GM19467 (cell line): ENCODE results near the gene ACSL1.
"Not testable (repeated sequence)": the region's sequence is repeated elsewhere in the genome, so short reads cannot be mapped to it uniquely, and the experiment has no call there.

ENCODE experiments used
- ATAC-seq: cut with Tn5 transposase; IDR thresholded peaks from one replicate; pipeline ENCODE4 v1.9.1; 2021; ENCODE audit warnings: mild to moderate bottlenecking, moderate library complexity; ENCODE audit not compliant: unreplicated experiment

Gene ACSL1

DNA sequence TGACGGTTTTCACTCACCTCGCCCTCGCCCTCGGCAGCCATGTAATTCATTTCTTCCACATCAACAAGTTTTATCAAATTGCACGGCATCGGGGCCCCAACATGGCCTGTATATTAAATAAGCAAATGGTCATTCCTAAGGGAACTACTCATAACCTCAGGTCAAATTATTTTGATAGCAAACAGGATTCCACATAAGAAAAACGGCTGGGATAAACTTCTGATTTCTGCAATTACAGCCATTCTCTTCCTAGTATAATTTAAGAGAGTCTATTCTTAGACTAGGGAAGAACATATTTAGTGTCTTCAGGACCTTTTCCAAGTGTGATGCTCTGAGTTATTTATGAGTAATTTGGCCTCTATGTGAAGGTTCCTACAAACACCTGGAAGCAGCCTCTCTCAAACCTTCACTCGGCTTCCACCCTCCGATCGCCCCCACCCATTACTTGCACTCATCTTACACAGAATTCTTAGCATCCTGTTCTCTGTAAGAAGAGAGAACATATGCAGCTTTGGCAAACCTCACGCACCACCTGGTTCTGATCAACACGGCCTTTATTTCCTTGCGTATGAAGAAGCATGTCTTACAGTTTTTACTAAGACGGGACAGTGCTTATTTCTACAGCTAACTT, 62.5 kb downstream of the ACSL1 start:
- ATAC-seq, result no peak

DNA sequence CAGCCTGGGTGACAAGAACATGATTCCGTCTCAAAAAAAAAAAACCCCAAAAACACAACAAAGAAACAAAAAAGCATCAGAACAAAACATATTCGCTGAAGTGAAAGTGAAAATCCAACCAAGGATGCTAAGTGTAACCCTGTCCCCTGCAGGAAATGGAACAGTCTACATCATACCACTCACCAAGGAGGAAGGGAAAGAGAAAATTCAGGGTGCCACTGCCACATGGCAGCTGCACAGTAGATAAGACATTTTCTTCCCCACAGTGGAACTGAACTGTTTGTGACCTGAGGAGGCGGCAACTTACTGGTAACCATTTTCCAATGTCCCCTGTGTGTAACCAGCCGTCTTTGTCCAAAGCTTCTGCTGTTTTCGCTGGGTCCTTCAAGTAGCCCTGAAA, 63.7 kb downstream of the ACSL1 start:
- ATAC-seq, result peak; percentile 89

GRCh38 chr4:184760681-184761080, 65.1 kb downstream of the ACSL1 start:
- ATAC-seq, result no peak

- ATAC-seq, result no peak
Observed at GRCh38 chr4:184757810-184758209, 68.0 kb downstream of the ACSL1 start.

- no peak for ATAC-seq
Observed at GRCh38 chr4:184756399-184756798, 69.4 kb downstream of the ACSL1 start.

- ATAC-seq, result no peak
Observed at GRCh38 chr4:184755278-184755677, 70.5 kb downstream of the ACSL1 start.

GRCh38 chr4:184752496-184753275, 73.1 kb downstream of the ACSL1 start:
- no peak for ATAC-seq

- ATAC-seq, result no peak
Observed at GRCh38 chr4:184751585-184751956, 74.2 kb downstream of the ACSL1 start.

DNA sequence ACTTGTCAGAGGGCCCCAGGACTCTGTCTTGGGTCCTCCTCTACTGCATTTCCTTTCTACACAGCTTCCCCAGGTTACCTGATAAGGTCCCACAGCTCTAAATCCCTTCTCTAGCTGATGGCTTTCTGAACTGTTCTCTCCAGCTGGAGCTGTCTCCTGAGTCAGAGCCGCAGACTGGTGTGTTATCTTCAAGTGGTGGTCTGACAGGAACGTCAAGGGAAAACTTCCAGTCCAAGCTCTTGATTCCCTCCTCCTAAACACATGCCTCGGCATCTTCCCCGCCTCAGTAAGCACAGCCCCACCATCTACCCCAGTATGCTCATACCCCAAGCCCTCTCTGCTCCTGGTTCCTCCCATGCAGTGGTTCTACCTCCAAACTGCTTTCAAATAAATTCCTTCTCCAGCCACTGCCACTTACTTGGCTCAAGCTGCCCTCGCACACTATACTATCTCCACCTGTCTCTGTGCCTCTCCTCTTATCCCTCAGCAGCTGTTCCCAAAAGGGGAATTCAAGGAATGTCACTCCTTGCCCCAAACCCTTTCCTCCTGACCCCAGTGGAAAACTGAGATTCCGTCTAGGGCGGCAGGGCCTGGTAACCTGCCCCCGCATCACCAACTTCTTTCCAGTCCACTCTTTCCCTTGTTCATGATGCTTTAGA, 74.7 kb downstream of the ACSL1 start:
- ATAC-seq, result no peak

GRCh38 chr4:184748251-184748652, 77.5 kb downstream of the ACSL1 start:
- no peak for ATAC-seq

- no peak for ATAC-seq
Observed at GRCh38 chr4:184747034-184747830, 78.5 kb downstream of the ACSL1 start.

DNA sequence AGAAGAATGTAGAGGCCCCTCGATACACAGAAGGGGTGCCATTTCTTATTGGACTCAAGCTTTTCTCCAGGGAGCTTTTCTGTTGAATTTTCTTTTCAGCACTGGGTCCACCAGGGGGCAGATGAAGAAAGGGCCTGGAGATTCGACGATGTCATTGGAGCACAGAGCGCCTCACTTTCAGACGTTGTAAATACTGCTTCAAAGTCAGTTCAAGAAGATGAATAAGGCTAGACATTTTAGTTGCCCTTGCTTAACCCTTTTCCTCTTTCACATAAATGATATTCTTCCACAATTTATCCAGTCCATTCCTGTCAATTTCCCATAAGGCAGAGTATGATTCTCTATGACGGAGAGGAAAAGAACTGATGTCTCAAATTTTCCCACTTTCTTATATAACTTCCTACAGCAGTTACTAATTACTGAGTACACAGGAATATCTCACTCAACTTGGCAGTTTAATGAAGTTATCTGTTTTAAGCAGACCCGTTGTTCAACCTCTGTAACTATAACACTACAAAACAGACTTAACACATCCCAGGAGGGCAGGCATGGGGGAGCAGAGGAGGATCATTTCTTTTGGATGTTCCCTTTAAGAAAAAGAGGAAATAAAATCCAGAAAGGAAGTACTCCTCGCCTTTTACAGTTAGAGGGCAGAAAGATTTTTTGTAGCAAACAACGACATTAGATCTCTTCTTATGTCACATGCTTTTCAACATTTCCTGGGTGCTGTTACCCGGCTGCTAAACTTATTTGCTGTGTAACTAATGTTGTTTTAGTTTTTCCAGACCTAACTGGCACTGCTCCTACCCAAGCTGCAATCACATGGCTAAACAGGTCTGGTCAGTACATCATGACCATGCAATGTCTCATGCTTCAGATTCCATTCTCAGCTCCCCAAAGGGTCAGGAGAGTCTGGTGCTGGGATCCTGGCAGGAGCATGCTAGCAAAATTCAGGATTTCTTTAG, 79.7 kb downstream of the ACSL1 start:
- ATAC-seq, result no peak

- no peak for ATAC-seq
Observed at GRCh38 chr4:184744236-184744635, 81.5 kb downstream of the ACSL1 start.

- no peak for ATAC-seq
Observed at GRCh38 chr4:184743650-184744049, 82.1 kb downstream of the ACSL1 start.

GRCh38 chr4:184741651-184742050, 84.1 kb downstream of the ACSL1 start:
- ATAC-seq, result not testable (repeated sequence)

DNA sequence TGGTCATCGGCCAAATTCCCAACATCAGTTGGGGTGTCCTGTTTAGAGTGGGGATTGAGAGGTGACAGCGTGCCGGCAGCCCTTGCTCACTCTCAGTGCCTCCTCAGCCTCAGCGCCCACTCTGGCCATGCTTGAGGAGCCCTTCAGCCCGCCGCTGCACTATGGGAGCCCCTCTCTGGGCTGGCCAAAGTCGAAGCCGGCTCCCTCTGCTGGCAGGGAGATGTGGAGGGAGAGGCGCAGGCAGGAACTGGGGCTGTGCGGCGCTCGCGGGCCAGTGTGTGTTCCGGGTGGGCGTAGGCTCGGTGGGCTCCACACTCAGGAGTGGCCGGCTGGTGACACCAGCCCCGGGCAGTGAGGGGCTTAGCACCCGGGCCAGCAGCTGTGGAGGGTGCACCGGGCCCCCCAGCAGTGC, 84.8 kb downstream of the ACSL1 start:
- no peak for ATAC-seq

GRCh38 chr4:184739575-184739974, 86.2 kb downstream of the ACSL1 start:
- not testable (repeated sequence) for ATAC-seq

DNA sequence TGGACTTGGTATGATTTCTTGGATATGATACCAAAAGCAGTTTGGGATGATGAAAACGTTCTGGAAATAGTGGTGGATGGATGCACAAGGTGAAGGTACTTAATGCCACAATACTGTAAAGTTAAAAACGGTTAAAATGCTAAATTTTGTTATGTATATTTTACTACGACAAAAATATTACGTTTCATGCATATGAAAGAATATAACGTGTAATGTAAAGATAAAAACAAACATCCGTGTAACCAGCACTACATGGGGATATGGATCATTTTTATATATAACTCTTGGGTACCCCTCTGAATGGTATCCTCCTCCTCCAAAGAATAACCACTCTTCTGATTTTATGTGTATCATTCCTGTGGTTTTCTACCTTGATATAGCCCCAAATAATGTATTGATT, 91.0 kb downstream of the ACSL1 start:
- no peak for ATAC-seq

DNA sequence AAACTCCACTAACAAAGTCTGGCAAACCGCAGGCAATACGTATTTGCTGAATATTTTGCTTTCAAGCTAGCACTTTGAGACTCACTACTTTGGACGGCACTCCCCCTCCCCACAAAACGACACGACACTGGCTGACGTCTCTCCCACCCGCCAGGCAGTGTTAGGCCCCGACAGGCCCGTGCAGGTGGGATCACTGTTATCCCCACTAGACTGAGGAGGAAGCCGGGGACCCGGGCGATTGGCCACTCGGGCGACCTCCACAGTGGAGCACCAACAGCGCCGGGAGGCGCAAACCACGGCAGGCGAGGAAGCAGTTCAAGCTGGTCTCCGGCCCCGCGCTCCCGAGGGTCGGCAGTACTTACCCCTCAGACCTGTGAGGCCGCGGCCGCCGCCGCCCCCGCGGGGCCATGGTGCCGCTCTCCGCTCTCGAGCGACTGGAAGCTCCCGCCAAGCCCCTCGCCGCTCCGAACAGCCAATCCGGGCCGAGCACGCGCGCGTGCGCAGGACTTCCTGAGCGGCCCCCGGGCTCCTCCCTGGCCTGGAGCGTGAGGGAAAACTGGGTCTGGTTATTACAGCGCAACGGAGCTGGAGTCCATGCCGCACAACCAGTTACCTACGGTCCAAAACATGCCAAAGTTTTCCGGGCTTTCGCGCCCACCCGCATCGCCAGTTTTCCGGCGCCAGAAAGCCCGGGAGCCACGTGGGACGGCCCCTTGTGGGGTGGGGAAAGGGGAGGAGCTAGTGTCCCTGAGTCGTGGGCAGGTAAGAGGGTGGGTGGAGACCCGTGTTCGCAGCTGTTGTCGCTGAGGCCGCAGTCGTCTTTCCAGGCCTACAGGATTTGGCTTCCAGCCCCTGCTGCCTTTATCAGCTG, 91.9 kb downstream of the ACSL1 start, which contains the start of gene CENPU:
CENPU (minus strand) TSS at position 443 of the 871 bp plus-strand sequence; CDS start at position 409, 34 bp downstream.
- ATAC-seq, result peak; percentile 91
